Esophagus squamous epithelium (tissue), 4 donors: ENCODE data around the gene ALDH1L1.

ENCODE experiments used
- POLR2A ChIP-seq, 4 donors: fragments of 450-650 bp; IDR thresholded peaks; one replicate each; pipeline ENCODE4 v1.6.1; 2017; ENCODE audit warnings: antibody characterized with exemption in 4 of 4, mild to moderate bottlenecking in 4 of 4, moderate library complexity in 3 of 4
- TF ChIP-seq, protein P1 (sequence below), 6 experiments: fragments of 450-650 bp in 4 of 6; fragments of 200-600 bp in 2 of 6; sonication (generic) in 2 of 6; IDR thresholded peaks; one replicate each; pipeline ENCODE4 v1.5.1; 2016 to 2019; ENCODE audit warnings: antibody characterized with exemption in 6 of 6, mild to moderate bottlenecking in 4 of 6, moderate library complexity in 4 of 6

- TF ChIP-seq, protein P1, sequence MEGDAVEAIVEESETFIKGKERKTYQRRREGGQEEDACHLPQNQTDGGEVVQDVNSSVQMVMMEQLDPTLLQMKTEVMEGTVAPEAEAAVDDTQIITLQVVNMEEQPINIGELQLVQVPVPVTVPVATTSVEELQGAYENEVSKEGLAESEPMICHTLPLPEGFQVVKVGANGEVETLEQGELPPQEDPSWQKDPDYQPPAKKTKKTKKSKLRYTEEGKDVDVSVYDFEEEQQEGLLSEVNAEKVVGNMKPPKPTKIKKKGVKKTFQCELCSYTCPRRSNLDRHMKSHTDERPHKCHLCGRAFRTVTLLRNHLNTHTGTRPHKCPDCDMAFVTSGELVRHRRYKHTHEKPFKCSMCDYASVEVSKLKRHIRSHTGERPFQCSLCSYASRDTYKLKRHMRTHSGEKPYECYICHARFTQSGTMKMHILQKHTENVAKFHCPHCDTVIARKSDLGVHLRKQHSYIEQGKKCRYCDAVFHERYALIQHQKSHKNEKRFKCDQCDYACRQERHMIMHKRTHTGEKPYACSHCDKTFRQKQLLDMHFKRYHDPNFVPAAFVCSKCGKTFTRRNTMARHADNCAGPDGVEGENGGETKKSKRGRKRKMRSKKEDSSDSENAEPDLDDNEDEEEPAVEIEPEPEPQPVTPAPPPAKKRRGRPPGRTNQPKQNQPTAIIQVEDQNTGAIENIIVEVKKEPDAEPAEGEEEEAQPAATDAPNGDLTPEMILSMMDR (IDR thresholded peaks at IDR 0.05): no peak
- TF ChIP-seq POLR2A (IDR thresholded peaks at IDR 0.05): no peak
These were observed 49.2 kb downstream of the ALDH1L1 start for GRCh38 chr3:126130981-126131745.
